Measurements from ENCODE around the gene CYP4F11. TPM values are rescaled to one million over a fixed set of nuclear protein-coding genes. Genes with fewer than 3 reads are reported as not detected.

Gene CYP4F11
- total RNA-seq, 1 experiment from 2014 or later: not detected

DNA sequence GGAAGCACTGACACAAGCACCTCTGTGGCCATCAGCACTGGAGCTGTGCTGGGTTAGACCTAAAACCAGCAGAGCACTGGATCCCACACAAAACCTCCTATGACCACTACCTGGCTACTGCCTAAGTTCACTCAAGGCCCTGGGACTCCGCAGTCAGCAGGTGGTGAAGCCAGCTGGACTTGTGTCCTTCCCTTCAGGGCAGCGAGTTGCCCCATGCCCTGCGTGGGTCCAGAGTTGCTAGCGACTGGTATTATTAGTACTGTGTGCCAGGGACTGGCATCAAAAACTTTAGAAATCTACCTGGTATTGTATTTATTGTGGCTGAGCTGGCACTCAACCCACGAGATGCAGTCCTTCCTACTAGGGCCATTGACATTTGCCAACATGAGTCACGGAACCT is 20.5 kb upstream of the CYP4F11 start:
- H3K4me1 Mint-ChIP-seq (ENCODE audit: low read depth, unreplicated experiment): no peaks in the 10 kb centered on the region
- ChIA-PET POLR2A (no interaction called here), CTCF (no interaction called here)
- TF ChIP-seq, protein P1, sequence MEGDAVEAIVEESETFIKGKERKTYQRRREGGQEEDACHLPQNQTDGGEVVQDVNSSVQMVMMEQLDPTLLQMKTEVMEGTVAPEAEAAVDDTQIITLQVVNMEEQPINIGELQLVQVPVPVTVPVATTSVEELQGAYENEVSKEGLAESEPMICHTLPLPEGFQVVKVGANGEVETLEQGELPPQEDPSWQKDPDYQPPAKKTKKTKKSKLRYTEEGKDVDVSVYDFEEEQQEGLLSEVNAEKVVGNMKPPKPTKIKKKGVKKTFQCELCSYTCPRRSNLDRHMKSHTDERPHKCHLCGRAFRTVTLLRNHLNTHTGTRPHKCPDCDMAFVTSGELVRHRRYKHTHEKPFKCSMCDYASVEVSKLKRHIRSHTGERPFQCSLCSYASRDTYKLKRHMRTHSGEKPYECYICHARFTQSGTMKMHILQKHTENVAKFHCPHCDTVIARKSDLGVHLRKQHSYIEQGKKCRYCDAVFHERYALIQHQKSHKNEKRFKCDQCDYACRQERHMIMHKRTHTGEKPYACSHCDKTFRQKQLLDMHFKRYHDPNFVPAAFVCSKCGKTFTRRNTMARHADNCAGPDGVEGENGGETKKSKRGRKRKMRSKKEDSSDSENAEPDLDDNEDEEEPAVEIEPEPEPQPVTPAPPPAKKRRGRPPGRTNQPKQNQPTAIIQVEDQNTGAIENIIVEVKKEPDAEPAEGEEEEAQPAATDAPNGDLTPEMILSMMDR (IDR thresholded peaks at IDR 0.05; ENCODE audit: insufficient read depth in 1 of 2, low read depth in 1 of 2, low read length in 1 of 2, severe bottlenecking in 1 of 2, unreplicated experiment in 1 of 2): no peak
- no peak overlapping the region for H3K27ac Mint-ChIP-seq (ENCODE audit: unreplicated experiment)
- intact Hi-C loops (cut with micrococcal nuclease; ENCODE audit: unreplicated experiment): no loop called here
- no peak overlapping the region for H3K4me3 Mint-ChIP-seq (ENCODE audit: unreplicated experiment)
- H3K27me3 Mint-ChIP-seq (ENCODE audit: insufficient read depth, unreplicated experiment): peaks cover 8% of the 10 kb centered on the region
- BruUV-seq (replicated peaks): no TSS peak
- no peaks in the 10 kb centered on the region for H3K36me3 Mint-ChIP-seq (ENCODE audit: insufficient read depth, unreplicated experiment)
- Histone ChIP-seq H3K36me3 (ENCODE audit: control insufficient read depth, insufficient read depth, low read length) (no peaks in the 10 kb centered on the region), H3K27me3 (replicated peaks; ENCODE audit: control insufficient read depth, insufficient read depth, low read length) (no peaks in the 10 kb centered on the region), H3K9me3 (no peaks in the 10 kb centered on the region), H3K4me3 (ENCODE audit: low read depth, low read length) (no peak overlapping the region), H3K4me1 (no peaks in the 10 kb centered on the region)
- H3K9me3 Mint-ChIP-seq (ENCODE audit: unreplicated experiment): peaks cover 3% of the 10 kb centered on the region
- DNase-seq: no peak

DNA sequence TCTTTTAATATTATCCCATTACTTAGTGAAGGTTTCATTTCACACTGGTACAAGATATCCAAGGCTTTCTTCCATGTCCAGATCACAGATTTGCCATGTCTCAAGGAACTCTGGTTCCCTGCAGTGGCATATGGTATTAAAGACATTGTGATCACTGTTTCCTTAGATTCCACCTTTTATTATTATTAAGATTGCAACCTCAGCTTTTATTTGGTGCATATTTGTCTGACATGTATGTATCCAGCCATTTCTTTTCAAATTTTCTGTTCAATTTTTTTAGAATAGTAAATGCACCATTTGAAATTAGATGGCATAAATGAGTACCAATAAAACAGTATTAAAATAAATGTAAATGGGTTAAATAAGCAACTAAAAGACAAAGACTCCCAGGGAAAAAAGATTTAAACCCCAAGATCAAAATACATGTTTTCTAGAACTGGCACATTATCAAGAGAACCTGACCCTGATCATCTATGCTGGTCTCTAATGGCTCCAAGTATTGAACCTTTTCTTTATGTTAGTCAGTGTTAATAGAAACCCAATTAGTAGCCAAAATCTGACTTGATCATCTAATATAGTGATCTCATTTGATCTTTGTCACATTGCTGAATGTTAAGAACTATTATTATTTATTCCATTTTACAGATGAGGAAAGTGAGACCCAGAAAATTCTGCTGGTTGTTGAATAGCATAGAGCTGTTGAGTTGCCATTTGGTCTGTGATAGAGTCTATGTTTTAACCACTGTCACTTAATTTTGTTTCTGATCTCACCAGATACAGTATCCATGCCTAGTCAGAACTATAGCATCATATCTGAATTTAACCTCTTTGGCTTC is 14.1 kb upstream of the CYP4F11 start, which contains the start of gene OR10H4:
Gene OR10H4 (plus strand): TSS at position 786 of the 836 bp plus-strand sequence. CDS start 0 bp downstream, at position 786.
- no TSS peak for BruUV-seq (replicated peaks)
- H3K27me3 Mint-ChIP-seq (ENCODE audit: insufficient read depth, unreplicated experiment): no peaks in the 10 kb centered on the region
- intact Hi-C loops (cut with micrococcal nuclease; ENCODE audit: unreplicated experiment): no loop called here
- DNase-seq: no peak
- H3K9me3 Mint-ChIP-seq (ENCODE audit: unreplicated experiment): peaks cover 44% of the 10 kb centered on the region
- H3K36me3 Mint-ChIP-seq (ENCODE audit: insufficient read depth, unreplicated experiment): peaks cover 5% of the 10 kb centered on the region
- H3K4me3 ChIP-seq (ENCODE audit: low read depth, low read length): no peak within 1 kb of the TSS
- peaks cover 4% of the 10 kb centered on the region for H3K9me3 ChIP-seq
- H3K27ac Mint-ChIP-seq (ENCODE audit: unreplicated experiment): no peak within 1 kb of the TSS
- H3K4me1 Mint-ChIP-seq (ENCODE audit: low read depth, unreplicated experiment): no peaks in the 10 kb centered on the region
- POLR2A ChIA-PET: no interaction called here
- CTCF ChIA-PET: no interaction called here
- H3K4me1 ChIP-seq: no peaks in the 10 kb centered on the region
- H3K4me3 Mint-ChIP-seq (ENCODE audit: unreplicated experiment): no peak within 1 kb of the TSS
- no peaks in the 10 kb centered on the region for H3K27me3 ChIP-seq (replicated peaks; ENCODE audit: control insufficient read depth, insufficient read depth, low read length)
- TF ChIP-seq, protein P1 (IDR thresholded peaks at IDR 0.05; ENCODE audit: insufficient read depth in 1 of 2, low read depth in 1 of 2, low read length in 1 of 2, severe bottlenecking in 1 of 2, unreplicated experiment in 1 of 2): no peak
- H3K36me3 ChIP-seq (ENCODE audit: control insufficient read depth, insufficient read depth, low read length): no peaks in the 10 kb centered on the region

DNA sequence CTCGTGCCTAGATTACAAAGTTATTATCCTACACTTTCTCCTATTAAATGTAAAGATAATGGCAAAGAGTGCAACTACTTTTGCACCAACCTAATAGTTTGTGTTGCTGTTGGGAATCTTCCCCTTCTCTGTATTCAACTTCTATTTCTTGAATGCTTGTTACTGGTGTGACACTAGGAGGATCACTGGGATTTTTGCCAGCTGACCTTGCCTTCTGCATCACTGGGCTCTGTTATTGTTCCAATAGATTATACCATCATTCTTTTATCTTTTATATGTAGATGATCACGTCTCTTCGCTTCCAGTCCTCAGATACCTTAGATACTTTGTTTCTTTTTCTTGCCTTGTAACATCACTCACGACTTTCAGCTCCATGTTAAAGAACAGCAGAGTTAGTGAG is 11.0 kb upstream of the CYP4F11 start:
- no peaks in the 10 kb centered on the region for H3K4me1 Mint-ChIP-seq (ENCODE audit: low read depth, unreplicated experiment)
- H3K27me3 Mint-ChIP-seq (ENCODE audit: insufficient read depth, unreplicated experiment): peaks cover 3% of the 10 kb centered on the region
- no peak overlapping the region for H3K4me3 ChIP-seq (ENCODE audit: low read depth, low read length)
- BruUV-seq (replicated peaks): no TSS peak
- no peaks in the 10 kb centered on the region for H3K36me3 ChIP-seq (ENCODE audit: control insufficient read depth, insufficient read depth, low read length)
- H3K9me3 Mint-ChIP-seq (ENCODE audit: unreplicated experiment): peaks cover 63% of the 10 kb centered on the region
- DNase-seq: no peak
- H3K9me3 ChIP-seq: peaks cover 4% of the 10 kb centered on the region
- ChIA-PET POLR2A (no interaction called here), CTCF (no interaction called here)
- H3K4me3 Mint-ChIP-seq (ENCODE audit: unreplicated experiment): no peak overlapping the region
- H3K36me3 Mint-ChIP-seq (ENCODE audit: insufficient read depth, unreplicated experiment): peaks cover 5% of the 10 kb centered on the region
- intact Hi-C loops (cut with micrococcal nuclease; ENCODE audit: unreplicated experiment): no loop called here
- no peaks in the 10 kb centered on the region for H3K27me3 ChIP-seq (replicated peaks; ENCODE audit: control insufficient read depth, insufficient read depth, low read length)
- no peak overlapping the region for H3K27ac Mint-ChIP-seq (ENCODE audit: unreplicated experiment)
- no peaks in the 10 kb centered on the region for H3K4me1 ChIP-seq
- TF ChIP-seq, protein P1 (IDR thresholded peaks at IDR 0.05; ENCODE audit: insufficient read depth in 1 of 2, low read depth in 1 of 2, low read length in 1 of 2, severe bottlenecking in 1 of 2, unreplicated experiment in 1 of 2): no peak

All from Caco-2 (cell line).